ENCODE measurements around the gene SGCA.
A peak's percentile ranks its signal among the peaks of the same experiment; 100 is the strongest.

The SGCA gene

GRCh38 chr17:50196036-50196435 lies 30.2 kb downstream of the SGCA start (continued):
- TF ChIP-seq ZNF26 (tag by site-specific recombination; IDR thresholded peaks at IDR 0.05): no peak
- no peak for TF ChIP-seq ELK4 (IDR thresholded peaks at IDR 0.05; ENCODE audit: borderline replicate concordance, low read depth, low read length)
- no peak for TF ChIP-seq ZNF549 (tag by site-specific recombination; IDR thresholded peaks at IDR 0.05)
- TF ChIP-seq ZNF133 (tag by site-specific recombination; IDR thresholded peaks at IDR 0.05): no peak
- TF ChIP-seq ZNF248 (tag by site-specific recombination; IDR thresholded peaks at IDR 0.05): no peak
- TF ChIP-seq PATZ1 (tag by site-specific recombination; IDR thresholded peaks at IDR 0.05): no peak

GRCh38 chr17:50196826-50197225 lies 31.0 kb downstream of the SGCA start:
- POLR2A ChIA-PET: interaction anchor here (1.5 kb wide), 1 partner anchor 19 kb away, joined by 5 read pairs; no protein-coding TSS in a partner anchor
- TF ChIP-seq ZBTB17 (tag by site-specific recombination; IDR thresholded peaks at IDR 0.05): 0 out of 2 replicates have a peak, but pooled peaks have one; percentile 23
- no peak for TF ChIP-seq ZNF658 (tag by site-specific recombination; IDR thresholded peaks at IDR 0.05)
- TF ChIP-seq ZNF280D (tag by site-specific recombination; IDR thresholded peaks at IDR 0.05): no peak
- no peak for TF ChIP-seq ZNF155 (tag by site-specific recombination; IDR thresholded peaks at IDR 0.05)
- peak; percentile 23; the same call in 1 of the 2 replicates for TF ChIP-seq ZNF341 (tag by site-specific recombination; IDR thresholded peaks at IDR 0.05; ENCODE audit: low read depth)

GRCh38 chr17:50198026-50198669 lies 32.3 kb downstream of the SGCA start:
- ChIA-PET CTCF (interaction anchor here (0.6 to 5.5 kb wide), 18 partner anchors 10 to 147 kb away, joined by 3 to 174 read pairs (median 6); partner anchors contain the start of genes SGCA and XYLT2), POLR2A (interaction anchor here (1.1 kb wide), 1 partner anchor 29 kb away, joined by 5 read pairs; no protein-coding TSS in a partner anchor)
- Histone ChIP-seq H3K36me3 (ENCODE audit: control insufficient read depth in 2 of 2, insufficient read depth in 1 of 2, low read length in 2 of 2) (peaks cover 0 to 33% of the 10 kb centered on the region in 2 experiments; a peak in 1 of 3 replicates), H3K4me3 (ENCODE audit: low read depth, low read length) (no peak overlapping the region), H3K9me3 (ENCODE audit: control insufficient read depth, insufficient read depth, low read depth, low read length) (no peaks in the 10 kb centered on the region), H3K27ac (ENCODE audit: extremely low read depth, low read depth, low read length) (no peak overlapping the region), H3K4me1 (ENCODE audit: control insufficient read depth, insufficient read depth, low read length) (no peaks in the 10 kb centered on the region)
- TF ChIP-seq GLIS1 (tag by site-specific recombination; IDR thresholded peaks at IDR 0.05) (peak; percentile 69), CTCF (tag by site-specific recombination; IDR thresholded peaks at IDR 0.05) (peak; percentile 56), ZFP69B (tag by site-specific recombination; IDR thresholded peaks at IDR 0.05) (no peak), ZFP3 (tag by site-specific recombination; IDR thresholded peaks at IDR 0.05; ENCODE audit: low read depth) (no peak), ZBTB17 (tag by site-specific recombination; IDR thresholded peaks at IDR 0.05) (peak; percentile 55; the same call in 1 of the 2 replicates), ZNF654 (tag by site-specific recombination; IDR thresholded peaks at IDR 0.05; ENCODE audit: low read depth) (peak; percentile 50), ZNF521 (tag by site-specific recombination; IDR thresholded peaks at IDR 0.05) (no peak), ZNF610 (tag by site-specific recombination; IDR thresholded peaks at IDR 0.05; ENCODE audit: borderline replicate concordance) (no peak), ZNF560 (tag by site-specific recombination; IDR thresholded peaks at IDR 0.05; ENCODE audit: borderline replicate concordance) (no peak), INSM2 (tag by site-specific recombination; IDR thresholded peaks at IDR 0.05) (0 out of 2 replicates have a peak, but pooled peaks have one; percentile 35)

More at GRCh38 chr17:50196826-50197225, 31.0 kb downstream of the SGCA start:
- H3K4me3 ChIP-seq (ENCODE audit: low read depth, low read length): no peak overlapping the region
- no peaks in the 10 kb centered on the region for H3K4me1 ChIP-seq (ENCODE audit: control insufficient read depth, insufficient read depth, low read length)
- peaks cover 0 to 42% of the 10 kb centered on the region in 2 experiments; a peak in 1 of 3 replicates for H3K36me3 ChIP-seq (ENCODE audit: control insufficient read depth in 2 of 2, insufficient read depth in 1 of 2, low read length in 2 of 2)
- H3K27ac ChIP-seq (ENCODE audit: extremely low read depth, low read depth, low read length): no peak overlapping the region
- no peaks in the 10 kb centered on the region for H3K9me3 ChIP-seq (ENCODE audit: control insufficient read depth, insufficient read depth, low read depth, low read length)
- CTCF ChIA-PET: interaction anchor here (0.7 to 5.5 kb wide), 14 partner anchors 9 to 149 kb away, joined by 3 to 174 read pairs (median 4); partner anchors contain the start of genes SGCA and XYLT2
